Cardiac fibroblast (primary cell): ENCODE results near the gene REST.
A peak's percentile ranks its signal among the peaks of the same experiment; 100 is the strongest.
"Not testable (repeated sequence)": the region's sequence is repeated elsewhere in the genome, so short reads cannot be mapped to it uniquely, and the experiment has no call there.

Experiments
- DNase-seq, 2 donors: peaks; one replicate each; pipeline versions ENCODE4 v3.0.0 to v3.0.0-alpha.2; 2010; ENCODE audit warnings: low read depth in 2 of 2
- H3K4me3 ChIP-seq, 2 donors: replicated peaks in 1 of 2; 1 replicate in 1 of 2; 2 replicates in 1 of 2; pipeline ENCODE4 v1.5.1; 2011; ENCODE audit warnings: low read depth in 2 of 2, low read length in 2 of 2, mild to moderate bottlenecking in 2 of 2, moderate library complexity in 1 of 2
- TF ChIP-seq, protein P1 (sequence below): IDR thresholded peaks from one replicate; pipeline ENCODE4 v1.5.1; 2011; ENCODE audit warnings: low read depth, mild to moderate bottlenecking, low read length, inconsistent platforms

The REST gene

GRCh38 chr4:56871371-56871866 is 36.3 kb upstream of the REST start:
- TF ChIP-seq, protein P1, sequence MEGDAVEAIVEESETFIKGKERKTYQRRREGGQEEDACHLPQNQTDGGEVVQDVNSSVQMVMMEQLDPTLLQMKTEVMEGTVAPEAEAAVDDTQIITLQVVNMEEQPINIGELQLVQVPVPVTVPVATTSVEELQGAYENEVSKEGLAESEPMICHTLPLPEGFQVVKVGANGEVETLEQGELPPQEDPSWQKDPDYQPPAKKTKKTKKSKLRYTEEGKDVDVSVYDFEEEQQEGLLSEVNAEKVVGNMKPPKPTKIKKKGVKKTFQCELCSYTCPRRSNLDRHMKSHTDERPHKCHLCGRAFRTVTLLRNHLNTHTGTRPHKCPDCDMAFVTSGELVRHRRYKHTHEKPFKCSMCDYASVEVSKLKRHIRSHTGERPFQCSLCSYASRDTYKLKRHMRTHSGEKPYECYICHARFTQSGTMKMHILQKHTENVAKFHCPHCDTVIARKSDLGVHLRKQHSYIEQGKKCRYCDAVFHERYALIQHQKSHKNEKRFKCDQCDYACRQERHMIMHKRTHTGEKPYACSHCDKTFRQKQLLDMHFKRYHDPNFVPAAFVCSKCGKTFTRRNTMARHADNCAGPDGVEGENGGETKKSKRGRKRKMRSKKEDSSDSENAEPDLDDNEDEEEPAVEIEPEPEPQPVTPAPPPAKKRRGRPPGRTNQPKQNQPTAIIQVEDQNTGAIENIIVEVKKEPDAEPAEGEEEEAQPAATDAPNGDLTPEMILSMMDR: no peak
- H3K4me3 ChIP-seq: no peak overlapping the region

DNA sequence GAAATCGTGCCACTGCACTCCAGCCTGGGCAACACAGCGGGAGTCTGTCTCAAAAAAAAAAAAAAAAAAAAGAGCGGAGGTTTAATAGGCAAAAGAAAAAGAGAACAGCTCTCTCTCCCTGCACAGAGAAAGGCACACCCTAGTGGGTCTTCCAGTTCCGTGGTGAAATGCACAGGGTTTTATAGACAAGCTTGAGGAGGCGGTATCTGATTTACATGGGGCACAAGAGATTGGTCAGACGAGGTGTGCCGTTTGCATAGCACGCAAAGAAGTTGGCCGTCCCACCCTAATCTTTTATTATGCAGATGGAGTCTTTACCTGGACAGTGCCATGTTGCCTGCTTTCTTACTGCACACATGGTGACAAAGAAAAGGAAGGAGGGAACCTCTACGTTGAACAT is 33.5 kb upstream of the REST start:
- TF ChIP-seq, protein P1: no peak
- H3K4me3 ChIP-seq: no peak overlapping the region
- DNase-seq: no peak

More at GRCh38 chr4:56871371-56871866, 36.3 kb upstream of the REST start:
- peak; percentile 4 to 17 for DNase-seq

DNA sequence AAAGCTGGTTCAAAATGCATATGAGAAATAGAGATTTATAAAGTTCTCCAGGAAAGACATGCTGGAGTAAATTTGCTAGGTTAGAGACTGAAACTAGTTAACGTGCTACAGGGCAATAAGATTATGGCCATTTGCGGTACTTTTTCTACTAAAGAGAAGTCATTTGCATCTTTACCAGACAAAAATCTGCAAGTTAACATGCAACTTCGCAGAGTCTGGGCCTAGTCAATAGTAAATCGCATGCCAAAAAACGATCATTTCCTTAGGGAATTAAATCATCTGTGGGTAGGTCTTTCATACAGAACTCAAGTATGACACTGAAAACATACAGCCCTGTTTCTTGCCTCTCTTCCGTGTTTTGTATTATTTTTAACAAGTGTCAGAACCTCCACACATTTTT is 32.8 kb upstream of the REST start:
- H3K4me3 ChIP-seq: no peak overlapping the region
- peak in 1 of 2 donors; percentile 44 for DNase-seq
- TF ChIP-seq, protein P1: no peak

GRCh38 chr4:56876264-56876663 is 31.4 kb upstream of the REST start:
- no peak for DNase-seq
- H3K4me3 ChIP-seq: no peak overlapping the region
- TF ChIP-seq, protein P1: no peak

GRCh38 chr4:56879996-56880395 is 27.7 kb upstream of the REST start:
- no peak for DNase-seq
- TF ChIP-seq, protein P1: no peak
- no peak overlapping the region for H3K4me3 ChIP-seq

- H3K4me3 ChIP-seq: no peak overlapping the region
- no peak for DNase-seq
- TF ChIP-seq, protein P1: no peak
These were observed 27.1 kb upstream of the REST start for GRCh38 chr4:56880572-56880971.

GRCh38 chr4:56884511-56884910 is 23.2 kb upstream of the REST start:
- H3K4me3 ChIP-seq, DNase-seq: not testable (repeated sequence)
